ENCODE data around the gene TRIM36.

DNA sequence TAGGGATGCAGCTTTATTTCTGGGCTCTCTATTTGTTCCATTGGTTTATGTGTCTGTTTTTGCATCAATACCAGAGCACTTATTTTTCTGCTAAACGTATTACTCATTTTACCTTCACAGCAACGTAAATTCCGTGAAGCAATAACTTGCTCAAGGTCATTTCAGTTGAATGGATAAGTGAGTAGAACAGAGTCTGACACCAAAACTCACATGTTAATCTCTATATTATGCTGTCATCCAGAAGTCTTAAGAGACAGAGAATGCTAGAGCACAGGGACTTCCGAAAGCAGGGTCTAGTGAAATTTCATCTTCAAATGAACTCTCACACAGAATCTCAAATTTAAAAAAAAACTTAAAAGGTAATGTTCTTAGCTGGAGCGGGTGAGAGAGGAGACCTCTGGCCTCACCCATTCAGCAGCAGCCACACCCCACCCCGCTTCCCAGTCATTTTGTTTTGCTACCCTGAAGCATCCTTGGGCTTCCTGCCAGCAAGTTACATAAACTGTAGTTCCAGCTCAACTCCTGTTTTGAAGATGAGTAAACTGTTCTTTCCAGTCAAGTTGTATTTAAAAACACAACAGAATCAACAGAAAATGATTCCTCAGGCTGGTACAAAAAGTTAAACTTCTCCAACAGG, 69.3 kb downstream of the TRIM36 start:
- TF ChIP-seq, protein P1, sequence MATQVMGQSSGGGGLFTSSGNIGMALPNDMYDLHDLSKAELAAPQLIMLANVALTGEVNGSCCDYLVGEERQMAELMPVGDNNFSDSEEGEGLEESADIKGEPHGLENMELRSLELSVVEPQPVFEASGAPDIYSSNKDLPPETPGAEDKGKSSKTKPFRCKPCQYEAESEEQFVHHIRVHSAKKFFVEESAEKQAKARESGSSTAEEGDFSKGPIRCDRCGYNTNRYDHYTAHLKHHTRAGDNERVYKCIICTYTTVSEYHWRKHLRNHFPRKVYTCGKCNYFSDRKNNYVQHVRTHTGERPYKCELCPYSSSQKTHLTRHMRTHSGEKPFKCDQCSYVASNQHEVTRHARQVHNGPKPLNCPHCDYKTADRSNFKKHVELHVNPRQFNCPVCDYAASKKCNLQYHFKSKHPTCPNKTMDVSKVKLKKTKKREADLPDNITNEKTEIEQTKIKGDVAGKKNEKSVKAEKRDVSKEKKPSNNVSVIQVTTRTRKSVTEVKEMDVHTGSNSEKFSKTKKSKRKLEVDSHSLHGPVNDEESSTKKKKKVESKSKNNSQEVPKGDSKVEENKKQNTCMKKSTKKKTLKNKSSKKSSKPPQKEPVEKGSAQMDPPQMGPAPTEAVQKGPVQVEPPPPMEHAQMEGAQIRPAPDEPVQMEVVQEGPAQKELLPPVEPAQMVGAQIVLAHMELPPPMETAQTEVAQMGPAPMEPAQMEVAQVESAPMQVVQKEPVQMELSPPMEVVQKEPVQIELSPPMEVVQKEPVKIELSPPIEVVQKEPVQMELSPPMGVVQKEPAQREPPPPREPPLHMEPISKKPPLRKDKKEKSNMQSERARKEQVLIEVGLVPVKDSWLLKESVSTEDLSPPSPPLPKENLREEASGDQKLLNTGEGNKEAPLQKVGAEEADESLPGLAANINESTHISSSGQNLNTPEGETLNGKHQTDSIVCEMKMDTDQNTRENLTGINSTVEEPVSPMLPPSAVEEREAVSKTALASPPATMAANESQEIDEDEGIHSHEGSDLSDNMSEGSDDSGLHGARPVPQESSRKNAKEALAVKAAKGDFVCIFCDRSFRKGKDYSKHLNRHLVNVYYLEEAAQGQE (IDR thresholded peaks at IDR 0.05; ENCODE audit: insufficient read depth in 1 of 2, low read depth in 2 of 2, low read length in 2 of 2): no peak
- TF ChIP-seq SIN3A (IDR thresholded peaks at IDR 0.05; ENCODE audit: borderline replicate concordance, insufficient read depth, low read length) (no peak), TAF1 (IDR thresholded peaks at IDR 0.05; ENCODE audit: borderline replicate concordance, insufficient read depth, low read length) (no peak), POLR2AphosphoS5 (IDR thresholded peaks at IDR 0.05; ENCODE audit: low read depth, low read length) (no peak), FOXP2 (optimal IDR thresholded peaks at IDR 0.05; ENCODE audit: borderline replicate concordance, extremely low read depth, extremely low read length, insufficient read depth) (no peak)
